ENCODE results near the gene EXOG.

DNA sequence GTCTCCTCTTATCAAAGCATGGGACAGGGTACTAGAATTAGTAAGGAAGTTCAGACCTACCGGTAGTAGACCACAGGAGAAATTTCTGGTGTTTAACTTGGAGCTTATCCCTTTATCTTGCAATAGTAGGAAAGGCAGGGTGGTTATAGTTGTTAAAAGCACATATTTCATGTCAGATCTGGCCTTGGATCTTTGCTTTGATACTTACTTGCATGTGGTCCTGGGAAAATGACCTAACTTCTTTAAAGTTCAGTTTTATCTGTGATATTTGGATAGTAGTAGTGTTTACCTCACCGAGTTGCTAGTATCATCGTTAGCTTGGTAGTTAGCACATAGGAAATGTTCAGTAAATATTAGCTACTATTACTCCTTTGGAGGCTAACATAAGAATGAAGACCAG is 15.4 kb downstream of the EXOG start:
- TF ChIP-seq CTCF (IDR thresholded peaks at IDR 0.05; ENCODE audit: poor library complexity) (no peak), EZH2 (IDR thresholded peaks at IDR 0.05; ENCODE audit: borderline replicate concordance) (no peak), EZH2phosphoT487 (IDR thresholded peaks at IDR 0.05; ENCODE audit: low read depth, severe bottlenecking, unreplicated experiment) (no peak)
